ENCODE data around the gene PPP2R5C.

The PPP2R5C gene

DNA sequence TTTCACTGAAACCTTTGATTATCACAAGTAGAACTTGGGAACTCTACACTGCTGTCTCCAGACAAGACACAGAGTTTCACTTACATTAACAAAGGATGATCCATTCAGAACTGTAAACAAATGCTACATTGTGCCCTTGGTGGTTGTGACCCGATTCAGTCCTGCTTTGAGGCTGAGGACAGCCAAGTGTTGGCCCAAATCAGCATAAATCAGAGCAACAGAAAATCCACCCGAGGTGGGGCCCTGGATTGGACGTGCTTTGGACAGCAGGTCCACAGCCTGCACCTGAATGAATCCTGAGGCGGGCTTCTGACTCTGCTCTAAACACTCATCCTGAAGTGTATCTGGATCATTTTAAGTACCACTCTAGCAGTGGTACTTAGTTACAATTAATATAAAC lies 68.8 kb downstream of the PPP2R5C start:
- Histone ChIP-seq H3K4me1 (ENCODE audit: control insufficient read depth, insufficient read depth, low read depth, low read length) (peaks cover 14% of the 10 kb centered on the region), H3K23ac (ENCODE audit: low read length in 2 of 2) (no peak overlapping the region), H3K27ac (ENCODE audit: low read length, poor library complexity, severe bottlenecking) (no peak overlapping the region), H3K36me3 (ENCODE audit: control insufficient read depth in 1 of 2, insufficient read depth in 2 of 2, low read depth in 1 of 2, low read length in 2 of 2) (peaks cover 8 to 27% of the 10 kb centered on the region in 2 experiments), H3K27me3 (ENCODE audit: control insufficient read depth in 1 of 2, insufficient read depth in 1 of 2, low read length in 2 of 2) (no peaks in the 10 kb centered on the region), H3K4me3 (ENCODE audit: insufficient read depth in 1 of 2, low read depth in 1 of 2, low read length in 2 of 2) (no peak overlapping the region), H2BK5ac (ENCODE audit: low read depth, low read length, poor library complexity, severe bottlenecking) (no peak overlapping the region), H3K14ac (ENCODE audit: low read length in 2 of 2) (no peak overlapping the region), H2BK12ac (ENCODE audit: low read length in 2 of 2) (no peak overlapping the region), H3K4ac (ENCODE audit: low read depth in 1 of 2, low read length in 2 of 2) (no peak overlapping the region), H4K8ac (ENCODE audit: low read length) (no peak overlapping the region), H2AFZ (ENCODE audit: low read depth, low read length) (no peak overlapping the region), H3K18ac (ENCODE audit: low read depth in 1 of 2, low read length in 2 of 2) (no peak overlapping the region), H2BK15ac (ENCODE audit: low read depth, poor library complexity, severe bottlenecking) (no peak overlapping the region), H2AK5ac (ENCODE audit: low read length, severe bottlenecking) (no peak overlapping the region), H2BK120ac (ENCODE audit: low read depth, low read length) (no peak overlapping the region), H3K9me3 (ENCODE audit: control insufficient read depth, low read length) (no peaks in the 10 kb centered on the region), H3K79me1 (replicated peaks; ENCODE audit: low read length, poor library complexity, severe bottlenecking) (peaks cover 43% of the 10 kb centered on the region), H4K91ac (ENCODE audit: low read length) (no peak overlapping the region), H3K4me2 (ENCODE audit: low read length, poor library complexity, severe bottlenecking) (no peak overlapping the region), H3K9ac (ENCODE audit: low read length) (no peak overlapping the region)
- WGBS, result 98% methylated on average over 4 of the region's 4 CpGs
- DNase-seq, result no peak

DNA sequence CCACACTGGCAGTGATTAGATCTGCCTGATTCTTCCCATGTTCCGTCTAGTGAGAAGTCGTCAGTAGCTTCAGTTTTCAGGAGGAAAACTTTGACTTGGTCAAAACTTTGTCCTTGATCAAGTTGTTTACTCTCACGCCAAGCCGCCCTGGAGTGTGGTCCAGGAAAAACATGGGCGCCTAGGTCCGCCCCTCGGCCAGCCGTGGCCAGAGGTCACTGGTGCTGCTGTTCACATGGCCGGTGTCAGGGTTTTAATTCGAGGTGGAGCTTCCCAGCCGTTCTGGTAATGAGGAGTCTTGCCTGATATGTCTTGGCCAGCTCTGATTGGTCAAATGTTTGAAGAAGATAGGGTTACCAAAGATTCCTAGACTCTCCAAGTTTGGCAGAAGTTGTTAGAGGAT lies 71.5 kb downstream of the PPP2R5C start:
- Histone ChIP-seq H3K4me2 (ENCODE audit: low read length, poor library complexity, severe bottlenecking) (no peak overlapping the region), H3K79me1 (replicated peaks; ENCODE audit: low read length, poor library complexity, severe bottlenecking) (peaks cover 41% of the 10 kb centered on the region), H2AK5ac (ENCODE audit: low read length, severe bottlenecking) (no peak overlapping the region), H3K4ac (ENCODE audit: low read depth in 1 of 2, low read length in 2 of 2) (no peak overlapping the region), H3K14ac (ENCODE audit: low read length in 2 of 2) (no peak overlapping the region), H3K36me3 (ENCODE audit: control insufficient read depth in 1 of 2, insufficient read depth in 2 of 2, low read depth in 1 of 2, low read length in 2 of 2) (peaks cover 9 to 27% of the 10 kb centered on the region in 2 experiments), H2BK120ac (ENCODE audit: low read depth, low read length) (no peak overlapping the region), H3K27ac (ENCODE audit: low read length, poor library complexity, severe bottlenecking) (no peak overlapping the region), H3K18ac (ENCODE audit: low read depth in 1 of 2, low read length in 2 of 2) (no peak overlapping the region), H3K4me1 (ENCODE audit: control insufficient read depth, insufficient read depth, low read depth, low read length) (peaks cover 19% of the 10 kb centered on the region), H4K91ac (ENCODE audit: low read length) (no peak overlapping the region), H3K9ac (ENCODE audit: low read length) (no peak overlapping the region), H2BK5ac (ENCODE audit: low read depth, low read length, poor library complexity, severe bottlenecking) (no peak overlapping the region), H2BK15ac (ENCODE audit: low read depth, poor library complexity, severe bottlenecking) (no peak overlapping the region), H3K9me3 (ENCODE audit: control insufficient read depth, low read length) (no peaks in the 10 kb centered on the region), H3K4me3 (ENCODE audit: insufficient read depth in 1 of 2, low read depth in 1 of 2, low read length in 2 of 2) (no peak overlapping the region), H3K23ac (ENCODE audit: low read length in 2 of 2) (no peak overlapping the region), H3K27me3 (ENCODE audit: control insufficient read depth in 1 of 2, insufficient read depth in 1 of 2, low read length in 2 of 2) (no peaks in the 10 kb centered on the region), H2BK12ac (ENCODE audit: low read length in 2 of 2) (no peak overlapping the region), H2AFZ (ENCODE audit: low read depth, low read length) (no peak overlapping the region), H4K8ac (ENCODE audit: low read length) (no peak overlapping the region)
- 90% methylated on average over 11 of the region's 11 CpGs for WGBS
- DNase-seq, result no peak

DNA sequence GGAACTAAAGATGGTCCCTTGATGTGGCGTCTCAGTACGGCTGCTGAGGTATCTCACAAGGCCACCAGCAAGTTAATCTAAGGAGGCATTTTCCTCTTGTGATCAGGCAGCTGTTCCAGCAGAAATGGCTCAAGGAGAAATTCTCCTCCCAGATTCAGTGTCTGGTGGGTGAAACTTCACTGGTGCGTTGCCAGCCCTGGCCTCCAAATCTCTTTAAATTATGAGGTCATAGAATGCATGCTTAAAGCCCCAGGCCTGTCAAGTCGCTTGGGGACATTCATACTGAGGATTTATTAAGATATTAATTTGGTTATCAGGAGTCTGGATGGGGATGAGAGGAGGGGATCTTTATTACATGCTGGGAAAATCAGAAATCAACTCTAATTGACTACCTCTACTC lies 72.9 kb downstream of the PPP2R5C start:
- WGBS, result 94% methylated on average over 4 of the region's 4 CpGs
- Histone ChIP-seq H3K23ac (ENCODE audit: low read length in 2 of 2) (no peak overlapping the region), H3K4me3 (ENCODE audit: insufficient read depth in 1 of 2, low read depth in 1 of 2, low read length in 2 of 2) (no peak overlapping the region), H3K36me3 (ENCODE audit: control insufficient read depth in 1 of 2, insufficient read depth in 2 of 2, low read depth in 1 of 2, low read length in 2 of 2) (peaks cover 12 to 21% of the 10 kb centered on the region in 2 experiments), H3K27ac (ENCODE audit: low read length, poor library complexity, severe bottlenecking) (no peak overlapping the region), H3K4me1 (ENCODE audit: control insufficient read depth, insufficient read depth, low read depth, low read length) (peaks cover 28% of the 10 kb centered on the region), H4K91ac (ENCODE audit: low read length) (no peak overlapping the region), H3K4me2 (ENCODE audit: low read length, poor library complexity, severe bottlenecking) (no peak overlapping the region), H2BK12ac (ENCODE audit: low read length in 2 of 2) (peak overlapping the region in 1 of 2 experiments; percentile 15), H2BK15ac (ENCODE audit: low read depth, poor library complexity, severe bottlenecking) (no peak overlapping the region), H2BK120ac (ENCODE audit: low read depth, low read length) (no peak overlapping the region), H3K79me1 (replicated peaks; ENCODE audit: low read length, poor library complexity, severe bottlenecking) (peaks cover 44% of the 10 kb centered on the region), H4K8ac (ENCODE audit: low read length) (no peak overlapping the region), H3K27me3 (ENCODE audit: control insufficient read depth in 1 of 2, insufficient read depth in 1 of 2, low read length in 2 of 2) (no peaks in the 10 kb centered on the region), H2AK5ac (ENCODE audit: low read length, severe bottlenecking) (no peak overlapping the region), H2BK5ac (ENCODE audit: low read depth, low read length, poor library complexity, severe bottlenecking) (no peak overlapping the region), H3K14ac (ENCODE audit: low read length in 2 of 2) (no peak overlapping the region), H3K9ac (ENCODE audit: low read length) (peak overlapping the region; percentile 83), H3K18ac (ENCODE audit: low read depth in 1 of 2, low read length in 2 of 2) (peak overlapping the region in 1 of 2 experiments; percentile 48), H2AFZ (ENCODE audit: low read depth, low read length) (no peak overlapping the region), H3K4ac (ENCODE audit: low read depth in 1 of 2, low read length in 2 of 2) (no peak overlapping the region), H3K9me3 (ENCODE audit: control insufficient read depth, low read length) (no peaks in the 10 kb centered on the region)
- no peak for DNase-seq

DNA sequence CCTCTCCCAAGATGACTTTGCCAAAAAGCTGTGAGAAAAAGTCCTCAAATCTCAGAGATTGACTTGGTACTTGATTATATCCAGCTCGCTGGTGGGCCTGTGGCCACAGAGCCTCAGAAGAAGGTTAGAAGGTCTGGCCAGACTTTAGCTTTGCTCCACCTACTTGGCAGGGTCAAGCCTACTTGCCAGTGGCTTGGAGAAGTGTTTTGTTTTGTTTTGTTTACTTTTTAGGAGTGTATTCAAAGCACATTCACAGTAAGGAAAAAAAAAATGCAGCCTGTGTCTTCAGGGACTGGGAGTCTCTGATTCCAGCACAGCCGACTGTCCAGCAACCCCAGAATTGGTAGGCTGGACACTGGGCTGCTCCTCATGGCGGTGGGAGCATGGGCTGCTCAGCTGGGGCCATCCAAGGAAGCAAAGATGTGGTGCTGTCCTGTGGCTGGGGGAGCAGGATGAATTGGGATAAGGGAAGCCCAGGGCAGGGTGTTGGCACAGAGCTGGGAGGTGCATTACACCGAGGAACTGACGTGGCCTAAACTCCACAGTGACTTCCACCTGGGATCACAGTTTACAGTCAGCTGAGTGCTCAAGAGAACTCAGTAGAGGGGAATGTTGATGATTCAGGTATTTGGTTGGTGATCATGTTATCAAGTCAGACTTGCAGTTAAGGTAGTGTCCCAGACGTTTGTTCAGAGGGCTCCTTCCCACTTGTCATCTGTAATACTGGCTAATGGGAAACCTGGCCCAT lies 73.5 kb downstream of the PPP2R5C start:
- no peak overlapping the region for H3K4ac ChIP-seq (ENCODE audit: low read depth in 1 of 2, low read length in 2 of 2)
- 81% methylated on average over 6 of the region's 6 CpGs for WGBS
- H4K91ac ChIP-seq (ENCODE audit: low read length), result no peak overlapping the region
- H3K9ac ChIP-seq (ENCODE audit: low read length), result peak overlapping the region; percentile 83
- peaks cover 27% of the 10 kb centered on the region for H3K4me1 ChIP-seq (ENCODE audit: control insufficient read depth, insufficient read depth, low read depth, low read length)
- H2BK12ac ChIP-seq (ENCODE audit: low read length in 2 of 2), result no peak overlapping the region
- no peak overlapping the region for H3K27ac ChIP-seq (ENCODE audit: low read length, poor library complexity, severe bottlenecking)
- H3K9me3 ChIP-seq (ENCODE audit: control insufficient read depth, low read length), result no peaks in the 10 kb centered on the region
- no peak overlapping the region for H2BK5ac ChIP-seq (ENCODE audit: low read depth, low read length, poor library complexity, severe bottlenecking)
- H3K27me3 ChIP-seq (ENCODE audit: control insufficient read depth in 1 of 2, insufficient read depth in 1 of 2, low read length in 2 of 2), result no peaks in the 10 kb centered on the region
- H3K4me3 ChIP-seq (ENCODE audit: insufficient read depth in 1 of 2, low read depth in 1 of 2, low read length in 2 of 2), result no peak overlapping the region
- H4K8ac ChIP-seq (ENCODE audit: low read length), result no peak overlapping the region
- H3K23ac ChIP-seq (ENCODE audit: low read length in 2 of 2), result peak overlapping the region in 1 of 2 experiments; percentile 91
- no peak overlapping the region for H3K4me2 ChIP-seq (ENCODE audit: low read length, poor library complexity, severe bottlenecking)
- H2AFZ ChIP-seq (ENCODE audit: low read depth, low read length), result no peak overlapping the region
- no peak overlapping the region for H3K18ac ChIP-seq (ENCODE audit: low read depth in 1 of 2, low read length in 2 of 2)
- peaks cover 10 to 19% of the 10 kb centered on the region in 2 experiments for H3K36me3 ChIP-seq (ENCODE audit: control insufficient read depth in 1 of 2, insufficient read depth in 2 of 2, low read depth in 1 of 2, low read length in 2 of 2)
- no peak overlapping the region for H2BK120ac ChIP-seq (ENCODE audit: low read depth, low read length)
- DNase-seq, result peak; percentile 73
- peak overlapping the region in 1 of 2 experiments; percentile 35 for H3K14ac ChIP-seq (ENCODE audit: low read length in 2 of 2)
- H2BK15ac ChIP-seq (ENCODE audit: low read depth, poor library complexity, severe bottlenecking), result no peak overlapping the region
- H2AK5ac ChIP-seq (ENCODE audit: low read length, severe bottlenecking), result no peak overlapping the region
- peaks cover 41% of the 10 kb centered on the region for H3K79me1 ChIP-seq (replicated peaks; ENCODE audit: low read length, poor library complexity, severe bottlenecking)

All from mesenchymal stem cell (in vitro differentiated cells and primary cell).